Neural cell (in vitro differentiated cells): Measurements from ENCODE around the gene HLA-DQB1.

ENCODE experiments used
- EP300 ChIP-seq: fragments of 450-650 bp; conservative IDR thresholded peaks from 2 replicates; pipeline ENCODE4 v1.6.1; 2014; ENCODE audit warnings: antibody characterized with exemption, mild to moderate bottlenecking, moderate library complexity; ENCODE audit not compliant: poor library complexity, severe bottlenecking
- EZH2 ChIP-seq: fragments of 200-600, 300-800 bp; shearing (Covaris generic), sonication (generic); IDR thresholded peaks from 2 replicates; pipeline ENCODE4 v1.6.1; 2014; ENCODE audit warnings: antibody characterized with exemption, low read length, borderline replicate concordance, mild to moderate bottlenecking; ENCODE audit not compliant: insufficient read depth, poor library complexity, severe bottlenecking
- POLR2AphosphoS5 ChIP-seq: IDR thresholded peaks from 2 replicates; pipeline ENCODE4 v1.6.1; 2012
- RAD21 ChIP-seq: fragments of 450-650 bp; conservative IDR thresholded peaks from 2 replicates; pipeline ENCODE4 v1.6.1; 2014; ENCODE audit warnings: antibody characterized with exemption, mild to moderate bottlenecking, moderate library complexity
- TAF1 ChIP-seq: IDR thresholded peaks from 2 replicates; pipeline ENCODE4 v1.6.1; 2012; ENCODE audit warnings: low read depth
- TF ChIP-seq, protein P1 (sequence below): IDR thresholded peaks from 2 replicates; pipeline ENCODE4 v1.6.1; 2012; ENCODE audit warnings: borderline replicate concordance
- TF ChIP-seq, protein P2 (sequence below): fragments of 450-650 bp; IDR thresholded peaks from 2 replicates; pipeline ENCODE4 v1.5.1; 2014; ENCODE audit warnings: antibody characterized with exemption, mild to moderate bottlenecking, moderate library complexity; ENCODE audit not compliant: poor library complexity, severe bottlenecking

DNA sequence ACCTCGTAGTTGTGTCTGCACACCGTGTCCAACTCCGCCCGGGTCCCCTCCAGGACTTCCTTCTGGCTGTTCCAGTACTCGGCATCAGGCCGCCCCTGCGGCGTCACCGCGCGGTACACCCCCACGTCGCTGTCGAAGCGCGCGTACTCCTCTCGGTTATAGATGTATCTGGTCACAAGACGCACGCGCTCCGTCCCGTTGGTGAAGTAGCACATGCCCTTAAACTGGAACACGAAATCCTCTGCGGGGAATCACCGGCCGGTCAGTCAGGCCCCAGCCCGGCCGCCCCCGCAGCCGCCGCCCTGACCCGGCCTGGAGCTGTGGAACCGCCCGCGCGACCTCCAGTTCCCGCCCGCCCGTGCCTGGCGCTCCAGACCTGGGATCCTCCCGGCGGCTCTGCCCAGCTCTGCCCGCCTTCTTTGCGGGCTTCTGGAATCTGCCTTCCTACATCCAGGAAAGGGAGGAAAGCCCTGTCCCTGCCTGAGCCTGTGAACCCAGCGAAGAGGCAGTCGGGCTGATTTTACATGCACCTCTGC is 1.6 kb downstream of the HLA-DQB1 start:
- TF ChIP-seq EZH2 (no peak), EP300 (no peak), RAD21 (no peak), POLR2AphosphoS5 (no peak), TAF1 (no peak)
- TF ChIP-seq, protein P1, sequence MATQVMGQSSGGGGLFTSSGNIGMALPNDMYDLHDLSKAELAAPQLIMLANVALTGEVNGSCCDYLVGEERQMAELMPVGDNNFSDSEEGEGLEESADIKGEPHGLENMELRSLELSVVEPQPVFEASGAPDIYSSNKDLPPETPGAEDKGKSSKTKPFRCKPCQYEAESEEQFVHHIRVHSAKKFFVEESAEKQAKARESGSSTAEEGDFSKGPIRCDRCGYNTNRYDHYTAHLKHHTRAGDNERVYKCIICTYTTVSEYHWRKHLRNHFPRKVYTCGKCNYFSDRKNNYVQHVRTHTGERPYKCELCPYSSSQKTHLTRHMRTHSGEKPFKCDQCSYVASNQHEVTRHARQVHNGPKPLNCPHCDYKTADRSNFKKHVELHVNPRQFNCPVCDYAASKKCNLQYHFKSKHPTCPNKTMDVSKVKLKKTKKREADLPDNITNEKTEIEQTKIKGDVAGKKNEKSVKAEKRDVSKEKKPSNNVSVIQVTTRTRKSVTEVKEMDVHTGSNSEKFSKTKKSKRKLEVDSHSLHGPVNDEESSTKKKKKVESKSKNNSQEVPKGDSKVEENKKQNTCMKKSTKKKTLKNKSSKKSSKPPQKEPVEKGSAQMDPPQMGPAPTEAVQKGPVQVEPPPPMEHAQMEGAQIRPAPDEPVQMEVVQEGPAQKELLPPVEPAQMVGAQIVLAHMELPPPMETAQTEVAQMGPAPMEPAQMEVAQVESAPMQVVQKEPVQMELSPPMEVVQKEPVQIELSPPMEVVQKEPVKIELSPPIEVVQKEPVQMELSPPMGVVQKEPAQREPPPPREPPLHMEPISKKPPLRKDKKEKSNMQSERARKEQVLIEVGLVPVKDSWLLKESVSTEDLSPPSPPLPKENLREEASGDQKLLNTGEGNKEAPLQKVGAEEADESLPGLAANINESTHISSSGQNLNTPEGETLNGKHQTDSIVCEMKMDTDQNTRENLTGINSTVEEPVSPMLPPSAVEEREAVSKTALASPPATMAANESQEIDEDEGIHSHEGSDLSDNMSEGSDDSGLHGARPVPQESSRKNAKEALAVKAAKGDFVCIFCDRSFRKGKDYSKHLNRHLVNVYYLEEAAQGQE = no peak
- TF ChIP-seq, protein P2, sequence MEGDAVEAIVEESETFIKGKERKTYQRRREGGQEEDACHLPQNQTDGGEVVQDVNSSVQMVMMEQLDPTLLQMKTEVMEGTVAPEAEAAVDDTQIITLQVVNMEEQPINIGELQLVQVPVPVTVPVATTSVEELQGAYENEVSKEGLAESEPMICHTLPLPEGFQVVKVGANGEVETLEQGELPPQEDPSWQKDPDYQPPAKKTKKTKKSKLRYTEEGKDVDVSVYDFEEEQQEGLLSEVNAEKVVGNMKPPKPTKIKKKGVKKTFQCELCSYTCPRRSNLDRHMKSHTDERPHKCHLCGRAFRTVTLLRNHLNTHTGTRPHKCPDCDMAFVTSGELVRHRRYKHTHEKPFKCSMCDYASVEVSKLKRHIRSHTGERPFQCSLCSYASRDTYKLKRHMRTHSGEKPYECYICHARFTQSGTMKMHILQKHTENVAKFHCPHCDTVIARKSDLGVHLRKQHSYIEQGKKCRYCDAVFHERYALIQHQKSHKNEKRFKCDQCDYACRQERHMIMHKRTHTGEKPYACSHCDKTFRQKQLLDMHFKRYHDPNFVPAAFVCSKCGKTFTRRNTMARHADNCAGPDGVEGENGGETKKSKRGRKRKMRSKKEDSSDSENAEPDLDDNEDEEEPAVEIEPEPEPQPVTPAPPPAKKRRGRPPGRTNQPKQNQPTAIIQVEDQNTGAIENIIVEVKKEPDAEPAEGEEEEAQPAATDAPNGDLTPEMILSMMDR = no peak
